H1 (cell line): ENCODE measurements around the gene GPR26. TPM values are rescaled to one million over a fixed set of nuclear protein-coding genes. Genes with fewer than 3 reads are reported as not detected.

Source experiments
- CTCF ChIA-PET: fragments of 300-600 bp; sonication (Branson Sonifier 250); formaldehyde crosslinking; loops from one replicate; lab custom pipeline; 2021; ENCODE audit not compliant: partially characterized antibody; lab: Charles Lee
- POLR2A ChIA-PET: fragments of 300-600 bp; sonication (Branson Sonifier 250); formaldehyde crosslinking; loops from one replicate; lab custom pipeline; 2021; ENCODE audit warnings: inconsistent platforms; ENCODE audit not compliant: partially characterized antibody; lab: Charles Lee
- DNase-seq, 2 experiments: peaks; one replicate each; pipeline versions ENCODE4 v3.0.0 to v3.0.0-alpha.2; 2010 to 2022; ENCODE audit warnings: low spot score in 2 of 2, low read depth in 1 of 2, mixed read lengths in 1 of 2
- FAIRE-seq: peaks from 2 replicates; lab custom pipeline; 2011; peaks lifted over from hg19 to GRCh38; lab: Jason Lieb, UNC
- H2AFZ ChIP-seq: 2 replicates; pipeline ENCODE4 v1.8.1; 2012; ENCODE audit warnings: low read length, inconsistent platforms
- H2AK5ac ChIP-seq: 2 replicates; pipeline ENCODE4 v1.6.1; 2013; ENCODE audit warnings: low read depth, low read length
- H2BK120ac ChIP-seq: replicated peaks from 2 replicates; pipeline ENCODE3; 2013; ENCODE audit warnings: low read depth, low read length, inconsistent platforms
- H2BK12ac ChIP-seq: 2 replicates; pipeline ENCODE4 v1.6.1; 2013; ENCODE audit warnings: low read depth, low read length
- H2BK15ac ChIP-seq: 2 replicates; pipeline ENCODE4 v1.6.1; 2013; ENCODE audit warnings: low read length
- H2BK20ac ChIP-seq: 2 replicates; pipeline ENCODE4 v1.6.1; 2013; ENCODE audit warnings: low read length
- H2BK5ac ChIP-seq: 2 replicates; pipeline ENCODE4 v1.6.1; 2013; ENCODE audit warnings: low read depth, low read length
- H3K14ac ChIP-seq: 2 replicates; pipeline ENCODE4 v1.6.1; 2013; ENCODE audit warnings: inconsistent platforms; ENCODE audit not compliant: insufficient read length
- H3K18ac ChIP-seq: 2 replicates; pipeline ENCODE4 v1.6.1; 2013; ENCODE audit warnings: low read length; ENCODE audit errors: extremely low read depth
- H3K23ac ChIP-seq: 2 replicates; pipeline ENCODE4 v1.6.1; 2013; ENCODE audit warnings: inconsistent platforms; ENCODE audit not compliant: insufficient read length
- H3K23me2 ChIP-seq: 2 replicates; pipeline ENCODE4 v1.6.1; 2013; ENCODE audit warnings: low read depth, low read length
- H3K27ac ChIP-seq: 2 replicates; pipeline ENCODE4 v1.6.1; 2011; ENCODE audit warnings: low read depth, low read length, inconsistent platforms
- H3K27me3 ChIP-seq, 4 experiments: replicated peaks in 1 of 4; 1 replicate in 1 of 4; 2 replicates in 3 of 4; pipeline versions ENCODE4 v1.6.1 to v1.8.1; 2011 to 2013; ENCODE audit warnings: low read length in 3 of 4, mild to moderate bottlenecking in 3 of 4, inconsistent platforms in 2 of 4, mixed read lengths in 2 of 4, moderate library complexity in 1 of 4; ENCODE audit not compliant: control insufficient read depth in 3 of 4, insufficient read depth in 3 of 4; ENCODE audit errors: extremely low read depth in 1 of 4
- H3K36me3 ChIP-seq, 4 experiments: 2 replicates each; pipeline versions ENCODE4 v1.6.1 to v1.8.1; 2011 to 2013; ENCODE audit warnings: mild to moderate bottlenecking in 4 of 4, low read length in 3 of 4, moderate library complexity in 2 of 4, control low read depth in 1 of 4, inconsistent platforms in 1 of 4; ENCODE audit not compliant: insufficient read depth in 4 of 4, control insufficient read depth in 2 of 4
- H3K4ac ChIP-seq: replicated peaks from 2 replicates; pipeline ENCODE3; 2013; ENCODE audit warnings: low read length, low read depth, mixed read lengths, inconsistent platforms; ENCODE audit not compliant: insufficient read length
- H3K4me1 ChIP-seq, 4 experiments: replicated peaks in 1 of 4; 1 replicate in 1 of 4; 2 replicates in 3 of 4; pipeline versions ENCODE4 v1.6.1 to v1.8.1; 2011 to 2013; ENCODE audit warnings: low read length in 3 of 4, inconsistent platforms in 2 of 4, mixed read lengths in 1 of 4; ENCODE audit not compliant: insufficient read depth in 4 of 4, control insufficient read depth in 3 of 4
- H3K4me2 ChIP-seq, 2 experiments: 2 replicates each; pipeline versions ENCODE4 v1.6.1 to v1.8.1; 2011 to 2013; ENCODE audit warnings: low read depth in 2 of 2, low read length in 2 of 2, control low read depth in 1 of 2, inconsistent platforms in 1 of 2, mild to moderate bottlenecking in 1 of 2; ENCODE audit not compliant: insufficient read depth in 1 of 2
- H3K4me3 ChIP-seq, 4 experiments: fragments of 200-600, 300-600 bp in 1 of 4; sonication (generic), shearing (Covaris generic), sonication (Bioruptor Twin) in 1 of 4; 2 replicates each; pipeline versions ENCODE4 v1.5.1 to v1.8.1; 2011 to 2016; ENCODE audit warnings: low read length in 4 of 4, low read depth in 3 of 4, control low read depth in 2 of 4, inconsistent platforms in 2 of 4, mild to moderate bottlenecking in 2 of 4, mixed read lengths in 1 of 4, moderate library complexity in 1 of 4; ENCODE audit not compliant: insufficient read depth in 2 of 4; ENCODE audit errors: extremely low read depth in 1 of 4
- H3K56ac ChIP-seq: replicated peaks from 2 replicates; pipeline ENCODE3; 2013; ENCODE audit warnings: low read depth, mild to moderate bottlenecking, mixed read lengths, low read length, inconsistent platforms; ENCODE audit not compliant: insufficient read length
- H3K79me1 ChIP-seq: 2 replicates; pipeline ENCODE4 v1.6.1; 2013; ENCODE audit warnings: low read depth, low read length, control low read depth
- H3K79me2 ChIP-seq, 2 experiments: 2 replicates each; pipeline versions ENCODE4 v1.6.1 to v1.8.1; 2012 to 2013; ENCODE audit warnings: low read length in 2 of 2, mild to moderate bottlenecking in 2 of 2, inconsistent platforms in 1 of 2; ENCODE audit not compliant: insufficient read depth in 2 of 2, control insufficient read depth in 1 of 2
- H3K9ac ChIP-seq, 4 experiments: replicated peaks in 1 of 4; 1 replicate in 1 of 4; 2 replicates in 3 of 4; pipeline versions ENCODE4 v1.6.1 to v1.8.1; 2011 to 2013; ENCODE audit warnings: low read depth in 3 of 4, low read length in 3 of 4, control low read depth in 2 of 4, mild to moderate bottlenecking in 2 of 4, moderate library complexity in 2 of 4, inconsistent platforms in 1 of 4; ENCODE audit errors: extremely low read depth in 1 of 4
- H3K9me3 ChIP-seq, 2 experiments: 2 replicates each; pipeline versions ENCODE4 v1.6.1 to v1.8.1; 2012 to 2013; ENCODE audit warnings: mild to moderate bottlenecking in 2 of 2, moderate library complexity in 2 of 2, control low read depth in 1 of 2, inconsistent platforms in 1 of 2, low read depth in 1 of 2, low read length in 1 of 2, mixed read lengths in 1 of 2; ENCODE audit not compliant: insufficient read depth in 2 of 2
- H4K20me1 ChIP-seq, 2 experiments: replicated peaks in 1 of 2; 2 replicates each; pipeline versions ENCODE3 to v1.8.1; 2011 to 2013; ENCODE audit warnings: inconsistent platforms in 2 of 2, low read length in 2 of 2, mild to moderate bottlenecking in 1 of 2; ENCODE audit not compliant: insufficient read depth in 2 of 2, control insufficient read depth in 1 of 2
- H4K5ac ChIP-seq: 2 replicates; pipeline ENCODE4 v1.6.1; 2013; ENCODE audit warnings: low read length, low read depth, mixed read lengths, inconsistent platforms; ENCODE audit not compliant: insufficient read length
- H4K8ac ChIP-seq: 2 replicates; pipeline ENCODE4 v1.8.0; 2013; ENCODE audit warnings: mild to moderate bottlenecking, moderate library complexity, low read length, inconsistent platforms; ENCODE audit not compliant: insufficient read depth; ENCODE audit errors: extremely low read depth
- H4K91ac ChIP-seq: replicated peaks from 2 replicates; pipeline ENCODE3; 2013; ENCODE audit warnings: low read length, mixed read lengths, inconsistent platforms; ENCODE audit not compliant: insufficient read length
- FOSL1 ChIP-seq: IDR thresholded peaks from 2 replicates; pipeline ENCODE4 v1.6.1; 2011; ENCODE audit warnings: mild to moderate bottlenecking, low read depth, low read length, moderate library complexity; ENCODE audit not compliant: insufficient read depth
- GTF2F1 ChIP-seq: IDR thresholded peaks from 2 replicates; pipeline ENCODE4 v1.6.1; 2012; ENCODE audit warnings: low read depth, low read length, improper control_type of control experiment, borderline replicate concordance
- HDAC2 ChIP-seq, 2 experiments: fragments of 300-600 bp in 1 of 2; sonication (generic) in 1 of 2; IDR thresholded peaks; 2 replicates each; pipeline ENCODE4 v1.6.1; 2011 to 2012; ENCODE audit warnings: low read depth in 2 of 2, low read length in 2 of 2, mild to moderate bottlenecking in 2 of 2, moderate library complexity in 2 of 2, borderline replicate concordance in 1 of 2, inconsistent platforms in 1 of 2
- JUN ChIP-seq: IDR thresholded peaks from 2 replicates; pipeline ENCODE4 v1.6.1; 2011; ENCODE audit warnings: low read depth, mild to moderate bottlenecking, improper control_type of control experiment, low read length
- JUND ChIP-seq: IDR thresholded peaks from 2 replicates; pipeline ENCODE4 v1.6.1; 2011; ENCODE audit warnings: mild to moderate bottlenecking, improper control_type of control experiment, low read length
- NANOG ChIP-seq: IDR thresholded peaks from 2 replicates; pipeline ENCODE4 v1.6.1; 2011; ENCODE audit warnings: low read length, low read depth, mild to moderate bottlenecking, inconsistent platforms; ENCODE audit not compliant: insufficient read depth, poor library complexity, severe bottlenecking
- POU5F1 ChIP-seq: IDR thresholded peaks from 2 replicates; pipeline ENCODE4 v1.6.1; 2011; ENCODE audit warnings: low read depth, mild to moderate bottlenecking, low read length, moderate library complexity
- RFX5 ChIP-seq: IDR thresholded peaks from 2 replicates; pipeline ENCODE4 v1.6.1; 2011; ENCODE audit warnings: low read depth, low read length, improper control_type of control experiment, borderline replicate concordance
- TAF1 ChIP-seq: IDR thresholded peaks from 2 replicates; pipeline ENCODE4 v1.6.1; 2011; ENCODE audit warnings: mild to moderate bottlenecking, low read depth, low read length
- TEAD4 ChIP-seq: IDR thresholded peaks from 2 replicates; pipeline ENCODE4 v1.6.1; 2012; ENCODE audit warnings: low read depth, low read length, inconsistent platforms, mixed read lengths
- ZNF274 ChIP-seq: IDR thresholded peaks from 2 replicates; pipeline ENCODE4 v1.7.0; 2012; ENCODE audit warnings: low read length, borderline replicate concordance; ENCODE audit errors: extremely low read depth
- WGBS, 2 experiments: shearing (Covaris generic) in 1 of 2; methylation state at CpG; one replicate each; pipeline versions ENCODE4 v1.1.6 to v1.1.7; 2013 to 2015; ENCODE audit warnings: low lambda C conversion rate in 2 of 2, mixed read lengths in 2 of 2, inconsistent platforms in 1 of 2, low coverage in 1 of 2, missing lambda C conversion rate in 1 of 2; ENCODE audit not compliant: insufficient replicate concordance in 2 of 2, insufficient coverage in 1 of 2, insufficient read length in 1 of 2; ENCODE audit errors: extremely low coverage in 1 of 2, missing lambda C conversion rate in 1 of 2; 5-methylcytosine and 5-hydroxymethylcytosine counted together
- polyA plus RNA-seq, 7 experiments: library from polyadenylated mRNA; depleted of rRNA in 3 of 7; stranded (reverse) in 5 of 7; unstranded in 2 of 7; fragments of >200 nt in 5 of 7; fragments of 200-250 nt in 2 of 7; gene quantifications; 1 replicate in 5 of 7; 2 replicates in 1 of 7; 4 replicates in 1 of 7; pipeline versions ENCODE4 v1.2.1 to v1.2.3, GENCODE V29; 2011 to 2013; ENCODE audit warnings: missing spikeins in 2 of 7, mixed read lengths in 2 of 7
- total RNA-seq: library from RNA; stranded (reverse); fragmentation: NEBNext Ultra II Directional; extraction: Animal tissue kit (Norgen Biotek cat#: 25700); gene quantifications from 2 replicates; pipeline ENCODE4 v1.2.1, GENCODE V29; 2021

The GPR26 gene
- total and polyA plus RNA-seq, 2 of the 8 experiments (the other 6 are each of a cell fraction or from before 2014, with no cell fraction given), result 0.09 to 0.21 TPM

DNA sequence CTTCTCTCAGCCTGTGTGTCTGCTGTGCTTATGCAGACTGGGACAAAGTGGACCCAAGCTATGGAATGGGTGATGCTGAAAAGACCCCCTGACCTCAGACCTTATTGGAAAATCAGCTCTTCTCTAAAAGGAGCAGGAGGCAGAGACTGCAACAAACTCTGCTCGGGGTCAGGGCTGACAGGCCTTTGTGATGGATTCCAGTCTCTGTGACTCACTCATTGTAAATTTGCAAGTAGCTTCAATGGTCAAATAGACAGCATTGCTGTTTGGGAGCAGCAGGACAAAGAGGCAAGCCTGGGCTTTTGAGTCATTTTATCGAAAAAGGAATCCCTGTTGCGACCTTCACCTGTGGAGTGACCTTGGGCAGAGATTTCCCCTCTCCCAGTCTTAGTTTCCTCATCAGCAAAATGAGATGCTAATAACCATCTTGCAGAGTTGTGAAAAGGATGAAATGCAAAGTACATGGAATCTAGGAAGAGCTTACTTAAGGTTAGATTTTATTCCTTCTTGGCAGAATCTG lies 26.1 kb upstream of the GPR26 start:
- no peak overlapping the region for H3K23ac ChIP-seq
- H3K9ac ChIP-seq, result no peak overlapping the region
- no peak overlapping the region for H4K91ac ChIP-seq
- 22% methylated on average over 3 of the region's 3 CpGs; no CpG with 5 or more reads in 1 of the 2 experiments for WGBS, 2 experiments
- no peaks in the 10 kb centered on the region for H4K20me1 ChIP-seq
- no peak overlapping the region for H3K4ac ChIP-seq
- ChIA-PET POLR2A (interaction anchor here (0.5 to 1.6 kb wide), 6 partner anchors 15 to 243 kb away, joined by 3 read pairs; no protein-coding TSS in a partner anchor), CTCF (interaction anchor here (0.6 to 13.9 kb wide), 16 partner anchors 8 to 486 kb away, joined by 3 to 135 read pairs (median 4); no protein-coding TSS in a partner anchor)
- H3K36me3 ChIP-seq, result no peaks in the 10 kb centered on the region
- H2AK5ac ChIP-seq, result no peak overlapping the region
- H2BK15ac ChIP-seq, result no peak overlapping the region
- no peaks in the 10 kb centered on the region; the same call in 1 of the 2 replicates for H3K79me1 ChIP-seq
- H2BK120ac ChIP-seq, result no peak overlapping the region
- H3K4me2 ChIP-seq, result peak overlapping the region; percentile 18 to 30; a peak in 3 of 4 replicates
- no peak overlapping the region for H3K14ac ChIP-seq
- H4K8ac ChIP-seq, result no peak overlapping the region
- peak overlapping the region; percentile 61; the same call in 1 of the 2 replicates for H2BK5ac ChIP-seq
- no peaks in the 10 kb centered on the region for H3K79me2 ChIP-seq
- H2AFZ ChIP-seq, result no peak overlapping the region
- peak; percentile 62 for FAIRE-seq
- no peak overlapping the region for H4K5ac ChIP-seq
- H3K23me2 ChIP-seq, result no peaks in the 10 kb centered on the region
- H2BK20ac ChIP-seq, result peak overlapping the region; percentile 29; the same call in 1 of the 2 replicates
- no peak overlapping the region for H3K4me3 ChIP-seq
- no peak overlapping the region for H3K56ac ChIP-seq
- H3K18ac ChIP-seq, result no peak overlapping the region; the same call in 1 of the 2 replicates
- TF ChIP-seq POU5F1, result peak; percentile 28; the same call in 1 of the 2 replicates
- no peak for TF ChIP-seq RFX5
- TF ChIP-seq TEAD4, result 0 out of 2 replicates have a peak, but pooled peaks have one; percentile 13
- TF ChIP-seq FOSL1, result no peak
- TF ChIP-seq GTF2F1, result no peak
- no peak for TF ChIP-seq NANOG
- TF ChIP-seq JUND, result peak; percentile 92
- TF ChIP-seq ZNF274, result no peak
- TF ChIP-seq HDAC2 (IDR thresholded peaks at IDR 0.05; ENCODE audit: borderline replicate concordance in 1 of 2, low read depth in 2 of 2, low read length in 2 of 2), result 0 out of 4 replicates have a peak, but pooled peaks of 1 of the 2 experiments have one; percentile 31
- 0 out of 2 replicates have a peak, but pooled peaks have one; percentile 31 for TF ChIP-seq TAF1
- TF ChIP-seq JUN, result 0 out of 2 replicates have a peak, but pooled peaks have one; percentile 36
- H3K9me3 ChIP-seq, result no peaks in the 10 kb centered on the region
- H3K4me1 ChIP-seq, result peaks cover 5 to 25% (median 13%) of the 10 kb centered on the region in 4 experiments
- H2BK12ac ChIP-seq, result peak overlapping the region; percentile 80; the same call in 1 of the 2 replicates
- no peak for DNase-seq
- no peak overlapping the region for H3K27ac ChIP-seq
- no peaks in the 10 kb centered on the region; a peak in 1 of 7 replicates for H3K27me3 ChIP-seq
